HepG2 (cell line): ENCODE data around the gene MAGT1. TPM values are rescaled to one million over a fixed set of nuclear protein-coding genes. Genes with fewer than 3 reads are reported as not detected.

Source experiments
- MED13 ChIP-seq: sonication (generic); formaldehyde crosslinking; IDR thresholded peaks from 2 replicates; pipeline ENCODE4 v1.5.0; 2020; ENCODE audit warnings: missing genetic modification reagents
- RCOR2 ChIP-seq: IDR thresholded peaks from 2 replicates; pipeline ENCODE4 v1.6.1; 2016; ENCODE audit warnings: missing biosample characterization, missing genetic modification reagents
- SMARCE1 ChIP-seq: fragments of 450-650 bp; IDR thresholded peaks from 2 replicates; pipeline ENCODE4 v1.6.1; 2017; ENCODE audit warnings: borderline replicate concordance
- TAF1 ChIP-seq: sonication (generic); formaldehyde crosslinking; IDR thresholded peaks from 2 replicates; pipeline ENCODE4 v1.4.0; 2020; ENCODE audit warnings: missing genetic modification reagents
- TCF7 ChIP-seq: sonication (generic); IDR thresholded peaks from 2 replicates; pipeline ENCODE4 v1.6.1; 2016; ENCODE audit warnings: antibody characterized with exemption, low read depth
- ZNF501 ChIP-seq: sonication (generic); formaldehyde crosslinking; IDR thresholded peaks from 2 replicates; pipeline ENCODE4 v1.5.1; 2020; ENCODE audit warnings: mild to moderate bottlenecking, moderate library complexity, missing genetic modification reagents
- polyA plus RNA-seq, 8 experiments: library from polyadenylated mRNA; depleted of rRNA in 3 of 8; stranded (reverse) in 7 of 8; unstranded in 1 of 8; fragments of >200 nt; fragmentation: Illumina TruSeq in 4 of 8; extraction: Trizol in 4 of 8; gene quantifications; 2 replicates each; pipeline versions ENCODE4 v1.2.1 to v1.2.3, GENCODE V29; 2011 to 2016; ENCODE audit warnings: low read depth in 4 of 8, missing spikeins in 1 of 8, mixed read lengths in 1 of 8; ENCODE audit not compliant: insufficient read depth in 1 of 8
- total RNA-seq, 5 experiments: library from RNA; depleted of rRNA; stranded (reverse); fragments of >200 nt; fragmentation: Illumina TruSeq; extraction: Trizol; gene quantifications; 2 replicates each; pipeline ENCODE4 v1.2.3, GENCODE V29; 2016; ENCODE audit warnings: low read depth in 1 of 5
- TF ChIP-seq, protein P1 (sequence below): sonication (generic); formaldehyde crosslinking; IDR thresholded peaks from 2 replicates; pipeline ENCODE4 v1.4.0; 2020; ENCODE audit warnings: missing genetic modification reagents
- TF ChIP-seq, protein P2 (sequence below): sonication (generic); formaldehyde crosslinking; conservative IDR thresholded peaks from 2 replicates; pipeline ENCODE4 v1.4.0; 2020; ENCODE audit warnings: missing genetic modification reagents
- TF ChIP-seq, protein P3 (sequence below): sonication (generic); formaldehyde crosslinking; IDR thresholded peaks from 2 replicates; pipeline ENCODE4 v1.4.0; 2020; ENCODE audit warnings: missing genetic modification reagents
- TF ChIP-seq, protein P4 (sequence below): sonication (generic); formaldehyde crosslinking; IDR thresholded peaks from 2 replicates; pipeline ENCODE4 v1.5.0; 2020; ENCODE audit warnings: mild to moderate bottlenecking, missing genetic modification reagents, borderline replicate concordance

MAGT1 gene
- total and polyA plus RNA-seq, 2 of the 13 experiments (the other 11 are each of a cell fraction or from before 2014, with no cell fraction given), result 38.0 to 75.0 TPM

DNA sequence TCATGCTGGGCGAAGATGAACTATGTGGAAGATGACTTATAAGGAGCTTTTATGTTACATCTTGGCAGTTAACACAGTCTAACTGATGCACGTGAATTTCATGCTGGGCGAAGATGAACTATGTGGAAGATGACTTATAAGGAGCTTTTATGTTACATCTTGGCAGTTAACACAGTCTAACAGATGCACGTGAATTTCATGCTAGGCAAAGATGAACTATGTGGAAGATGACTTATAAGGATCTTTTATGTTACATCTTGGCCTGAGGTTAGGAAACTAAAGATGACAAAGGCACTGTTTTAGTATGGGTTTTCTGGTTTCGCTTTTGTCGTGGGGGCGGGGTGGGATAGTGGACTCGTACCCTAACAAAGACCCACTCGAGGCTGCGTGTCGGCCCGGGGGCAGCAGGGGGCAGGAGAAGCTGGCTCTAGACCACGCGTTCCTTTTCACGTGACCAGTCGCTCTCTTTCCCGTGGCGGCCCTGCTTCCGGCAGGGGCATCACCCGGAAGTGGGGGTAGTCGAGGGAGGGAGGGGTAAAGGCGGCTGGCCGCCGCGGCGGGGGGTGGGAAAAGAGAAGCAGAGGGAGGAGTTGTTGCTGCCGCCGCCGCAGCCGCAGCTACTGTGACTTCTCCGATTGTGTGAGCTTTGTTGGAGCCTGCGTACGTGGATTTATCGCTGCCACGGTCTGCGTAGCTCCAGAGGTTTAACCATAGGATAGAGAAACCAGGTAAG is 15.0 kb upstream of the MAGT1 start, which contains the start of gene ATP7A (continued):
- TF ChIP-seq, protein P1, sequence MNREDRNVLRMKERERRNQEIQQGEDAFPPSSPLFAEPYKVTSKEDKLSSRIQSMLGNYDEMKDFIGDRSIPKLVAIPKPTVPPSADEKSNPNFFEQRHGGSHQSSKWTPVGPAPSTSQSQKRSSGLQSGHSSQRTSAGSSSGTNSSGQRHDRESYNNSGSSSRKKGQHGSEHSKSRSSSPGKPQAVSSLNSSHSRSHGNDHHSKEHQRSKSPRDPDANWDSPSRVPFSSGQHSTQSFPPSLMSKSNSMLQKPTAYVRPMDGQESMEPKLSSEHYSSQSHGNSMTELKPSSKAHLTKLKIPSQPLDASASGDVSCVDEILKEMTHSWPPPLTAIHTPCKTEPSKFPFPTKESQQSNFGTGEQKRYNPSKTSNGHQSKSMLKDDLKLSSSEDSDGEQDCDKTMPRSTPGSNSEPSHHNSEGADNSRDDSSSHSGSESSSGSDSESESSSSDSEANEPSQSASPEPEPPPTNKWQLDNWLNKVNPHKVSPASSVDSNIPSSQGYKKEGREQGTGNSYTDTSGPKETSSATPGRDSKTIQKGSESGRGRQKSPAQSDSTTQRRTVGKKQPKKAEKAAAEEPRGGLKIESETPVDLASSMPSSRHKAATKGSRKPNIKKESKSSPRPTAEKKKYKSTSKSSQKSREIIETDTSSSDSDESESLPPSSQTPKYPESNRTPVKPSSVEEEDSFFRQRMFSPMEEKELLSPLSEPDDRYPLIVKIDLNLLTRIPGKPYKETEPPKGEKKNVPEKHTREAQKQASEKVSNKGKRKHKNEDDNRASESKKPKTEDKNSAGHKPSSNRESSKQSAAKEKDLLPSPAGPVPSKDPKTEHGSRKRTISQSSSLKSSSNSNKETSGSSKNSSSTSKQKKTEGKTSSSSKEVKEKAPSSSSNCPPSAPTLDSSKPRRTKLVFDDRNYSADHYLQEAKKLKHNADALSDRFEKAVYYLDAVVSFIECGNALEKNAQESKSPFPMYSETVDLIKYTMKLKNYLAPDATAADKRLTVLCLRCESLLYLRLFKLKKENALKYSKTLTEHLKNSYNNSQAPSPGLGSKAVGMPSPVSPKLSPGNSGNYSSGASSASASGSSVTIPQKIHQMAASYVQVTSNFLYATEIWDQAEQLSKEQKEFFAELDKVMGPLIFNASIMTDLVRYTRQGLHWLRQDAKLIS (CRISPR knock-in tag), result no peak
- TF ChIP-seq MED13, result no peak
- TF ChIP-seq, protein P2, sequence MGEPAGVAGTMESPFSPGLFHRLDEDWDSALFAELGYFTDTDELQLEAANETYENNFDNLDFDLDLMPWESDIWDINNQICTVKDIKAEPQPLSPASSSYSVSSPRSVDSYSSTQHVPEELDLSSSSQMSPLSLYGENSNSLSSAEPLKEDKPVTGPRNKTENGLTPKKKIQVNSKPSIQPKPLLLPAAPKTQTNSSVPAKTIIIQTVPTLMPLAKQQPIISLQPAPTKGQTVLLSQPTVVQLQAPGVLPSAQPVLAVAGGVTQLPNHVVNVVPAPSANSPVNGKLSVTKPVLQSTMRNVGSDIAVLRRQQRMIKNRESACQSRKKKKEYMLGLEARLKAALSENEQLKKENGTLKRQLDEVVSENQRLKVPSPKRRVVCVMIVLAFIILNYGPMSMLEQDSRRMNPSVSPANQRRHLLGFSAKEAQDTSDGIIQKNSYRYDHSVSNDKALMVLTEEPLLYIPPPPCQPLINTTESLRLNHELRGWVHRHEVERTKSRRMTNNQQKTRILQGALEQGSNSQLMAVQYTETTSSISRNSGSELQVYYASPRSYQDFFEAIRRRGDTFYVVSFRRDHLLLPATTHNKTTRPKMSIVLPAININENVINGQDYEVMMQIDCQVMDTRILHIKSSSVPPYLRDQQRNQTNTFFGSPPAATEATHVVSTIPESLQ (CRISPR knock-in tag), result no peak
- TF ChIP-seq SMARCE1, result no peak
- TF ChIP-seq, protein P3, sequence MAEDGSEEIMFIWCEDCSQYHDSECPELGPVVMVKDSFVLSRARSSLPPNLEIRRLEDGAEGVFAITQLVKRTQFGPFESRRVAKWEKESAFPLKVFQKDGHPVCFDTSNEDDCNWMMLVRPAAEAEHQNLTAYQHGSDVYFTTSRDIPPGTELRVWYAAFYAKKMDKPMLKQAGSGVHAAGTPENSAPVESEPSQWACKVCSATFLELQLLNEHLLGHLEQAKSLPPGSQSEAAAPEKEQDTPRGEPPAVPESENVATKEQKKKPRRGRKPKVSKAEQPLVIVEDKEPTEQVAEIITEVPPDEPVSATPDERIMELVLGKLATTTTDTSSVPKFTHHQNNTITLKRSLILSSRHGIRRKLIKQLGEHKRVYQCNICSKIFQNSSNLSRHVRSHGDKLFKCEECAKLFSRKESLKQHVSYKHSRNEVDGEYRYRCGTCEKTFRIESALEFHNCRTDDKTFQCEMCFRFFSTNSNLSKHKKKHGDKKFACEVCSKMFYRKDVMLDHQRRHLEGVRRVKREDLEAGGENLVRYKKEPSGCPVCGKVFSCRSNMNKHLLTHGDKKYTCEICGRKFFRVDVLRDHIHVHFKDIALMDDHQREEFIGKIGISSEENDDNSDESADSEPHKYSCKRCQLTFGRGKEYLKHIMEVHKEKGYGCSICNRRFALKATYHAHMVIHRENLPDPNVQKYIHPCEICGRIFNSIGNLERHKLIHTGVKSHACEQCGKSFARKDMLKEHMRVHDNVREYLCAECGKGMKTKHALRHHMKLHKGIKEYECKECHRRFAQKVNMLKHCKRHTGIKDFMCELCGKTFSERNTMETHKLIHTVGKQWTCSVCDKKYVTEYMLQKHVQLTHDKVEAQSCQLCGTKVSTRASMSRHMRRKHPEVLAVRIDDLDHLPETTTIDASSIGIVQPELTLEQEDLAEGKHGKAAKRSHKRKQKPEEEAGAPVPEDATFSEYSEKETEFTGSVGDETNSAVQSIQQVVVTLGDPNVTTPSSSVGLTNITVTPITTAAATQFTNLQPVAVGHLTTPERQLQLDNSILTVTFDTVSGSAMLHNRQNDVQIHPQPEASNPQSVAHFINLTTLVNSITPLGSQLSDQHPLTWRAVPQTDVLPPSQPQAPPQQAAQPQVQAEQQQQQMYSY, result no peak
- no peak for TF ChIP-seq TCF7
- TF ChIP-seq, protein P4, sequence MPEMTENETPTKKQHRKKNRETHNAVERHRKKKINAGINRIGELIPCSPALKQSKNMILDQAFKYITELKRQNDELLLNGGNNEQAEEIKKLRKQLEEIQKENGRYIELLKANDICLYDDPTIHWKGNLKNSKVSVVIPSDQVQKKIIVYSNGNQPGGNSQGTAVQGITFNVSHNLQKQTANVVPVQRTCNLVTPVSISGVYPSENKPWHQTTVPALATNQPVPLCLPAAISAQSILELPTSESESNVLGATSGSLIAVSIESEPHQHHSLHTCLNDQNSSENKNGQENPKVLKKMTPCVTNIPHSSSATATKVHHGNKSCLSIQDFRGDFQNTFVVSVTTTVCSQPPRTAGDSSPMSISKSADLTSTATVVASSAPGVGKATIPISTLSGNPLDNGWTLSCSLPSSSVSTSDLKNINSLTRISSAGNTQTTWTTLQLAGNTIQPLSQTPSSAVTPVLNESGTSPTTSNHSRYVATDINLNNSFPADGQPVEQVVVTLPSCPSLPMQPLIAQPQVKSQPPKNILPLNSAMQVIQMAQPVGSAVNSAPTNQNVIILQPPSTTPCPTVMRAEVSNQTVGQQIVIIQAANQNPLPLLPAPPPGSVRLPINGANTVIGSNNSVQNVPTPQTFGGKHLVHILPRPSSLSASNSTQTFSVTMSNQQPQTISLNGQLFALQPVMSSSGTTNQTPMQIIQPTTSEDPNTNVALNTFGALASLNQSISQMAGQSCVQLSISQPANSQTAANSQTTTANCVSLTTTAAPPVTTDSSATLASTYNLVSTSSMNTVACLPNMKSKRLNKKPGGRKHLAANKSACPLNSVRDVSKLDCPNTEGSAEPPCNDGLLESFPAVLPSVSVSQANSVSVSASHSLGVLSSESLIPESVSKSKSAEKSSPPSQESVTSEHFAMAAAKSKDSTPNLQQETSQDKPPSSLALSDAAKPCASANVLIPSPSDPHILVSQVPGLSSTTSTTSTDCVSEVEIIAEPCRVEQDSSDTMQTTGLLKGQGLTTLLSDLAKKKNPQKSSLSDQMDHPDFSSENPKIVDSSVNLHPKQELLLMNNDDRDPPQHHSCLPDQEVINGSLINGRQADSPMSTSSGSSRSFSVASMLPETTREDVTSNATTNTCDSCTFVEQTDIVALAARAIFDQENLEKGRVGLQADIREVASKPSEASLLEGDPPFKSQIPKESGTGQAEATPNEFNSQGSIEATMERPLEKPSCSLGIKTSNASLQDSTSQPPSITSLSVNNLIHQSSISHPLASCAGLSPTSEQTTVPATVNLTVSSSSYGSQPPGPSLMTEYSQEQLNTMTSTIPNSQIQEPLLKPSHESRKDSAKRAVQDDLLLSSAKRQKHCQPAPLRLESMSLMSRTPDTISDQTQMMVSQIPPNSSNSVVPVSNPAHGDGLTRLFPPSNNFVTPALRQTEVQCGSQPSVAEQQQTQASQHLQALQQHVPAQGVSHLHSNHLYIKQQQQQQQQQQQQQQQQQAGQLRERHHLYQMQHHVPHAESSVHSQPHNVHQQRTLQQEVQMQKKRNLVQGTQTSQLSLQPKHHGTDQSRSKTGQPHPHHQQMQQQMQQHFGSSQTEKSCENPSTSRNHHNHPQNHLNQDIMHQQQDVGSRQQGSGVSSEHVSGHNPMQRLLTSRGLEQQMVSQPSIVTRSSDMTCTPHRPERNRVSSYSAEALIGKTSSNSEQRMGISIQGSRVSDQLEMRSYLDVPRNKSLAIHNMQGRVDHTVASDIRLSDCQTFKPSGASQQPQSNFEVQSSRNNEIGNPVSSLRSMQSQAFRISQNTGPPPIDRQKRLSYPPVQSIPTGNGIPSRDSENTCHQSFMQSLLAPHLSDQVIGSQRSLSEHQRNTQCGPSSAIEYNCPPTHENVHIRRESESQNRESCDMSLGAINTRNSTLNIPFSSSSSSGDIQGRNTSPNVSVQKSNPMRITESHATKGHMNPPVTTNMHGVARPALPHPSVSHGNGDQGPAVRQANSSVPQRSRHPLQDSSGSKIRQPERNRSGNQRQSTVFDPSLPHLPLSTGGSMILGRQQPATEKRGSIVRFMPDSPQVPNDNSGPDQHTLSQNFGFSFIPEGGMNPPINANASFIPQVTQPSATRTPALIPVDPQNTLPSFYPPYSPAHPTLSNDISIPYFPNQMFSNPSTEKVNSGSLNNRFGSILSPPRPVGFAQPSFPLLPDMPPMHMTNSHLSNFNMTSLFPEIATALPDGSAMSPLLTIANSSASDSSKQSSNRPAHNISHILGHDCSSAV, result no peak
- no peak for TF ChIP-seq RCOR2 (CRISPR knock-in tag)
- TF ChIP-seq TAF1 (CRISPR knock-in tag), result no peak; the same call in 1 of the 2 replicates
- no peak for TF ChIP-seq ZNF501 (CRISPR knock-in tag)
